ENCODE measurements around the gene KRTAP10-7. TPM values are rescaled to one million over a fixed set of nuclear protein-coding genes. Genes with fewer than 3 reads are reported as not detected.

The KRTAP10-7 gene
- total and polyA plus RNA-seq, 2 of the 13 experiments (the other 11 are each of a cell fraction or from before 2014, with no cell fraction given), result not detected

DNA sequence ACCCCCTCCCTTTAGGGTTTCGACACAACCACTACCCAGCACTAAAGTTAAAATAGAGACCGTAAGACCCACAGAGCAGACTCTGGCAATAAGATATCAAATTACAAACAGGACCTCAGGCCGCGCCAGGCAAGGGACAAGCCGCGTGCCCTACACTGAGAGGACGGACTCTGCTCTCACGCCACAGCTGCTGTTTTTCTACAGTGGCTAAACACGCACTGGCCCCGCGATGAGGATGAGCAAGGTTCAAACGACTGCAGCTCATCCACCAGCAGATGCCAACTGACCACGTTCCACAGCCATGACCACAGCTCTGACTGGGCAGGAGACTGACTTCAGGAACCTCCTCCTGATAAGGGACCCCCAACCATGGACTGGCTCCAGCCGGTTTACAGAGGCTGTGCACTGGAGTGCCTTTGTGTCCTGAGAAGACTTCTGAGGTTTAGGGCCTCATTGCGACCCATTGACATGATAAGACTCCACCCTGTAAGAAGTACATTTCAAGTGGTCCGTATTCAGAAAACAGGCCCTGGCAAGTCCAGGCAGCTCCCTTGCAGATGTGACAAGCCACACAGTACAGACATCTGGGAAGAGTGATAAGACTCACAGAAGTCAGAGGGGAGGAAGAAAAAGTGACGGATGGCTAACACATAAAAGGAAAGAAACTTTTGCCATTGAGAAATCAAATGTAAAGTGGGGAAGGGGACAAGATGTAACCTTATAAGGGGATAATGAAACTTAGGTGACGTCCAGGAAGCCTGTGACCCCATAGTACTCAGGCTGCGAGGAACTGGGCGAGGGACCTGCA lies 6.6 kb upstream of the KRTAP10-7 start (continued):
- peak; percentile 98 for TF ChIP-seq HNF4A (CRISPR knock-in tag; IDR thresholded peaks at IDR 0.05)
- no peak for TF ChIP-seq MTA3 (CRISPR knock-in tag; IDR thresholded peaks at IDR 0.05)
- peak; percentile 92 for TF ChIP-seq ZNF878 (CRISPR knock-in tag; IDR thresholded peaks at IDR 0.05)
- TF ChIP-seq SNAI1 (CRISPR knock-in tag; IDR thresholded peaks at IDR 0.05; ENCODE audit: borderline replicate concordance), result no peak
- TF ChIP-seq, protein P1, sequence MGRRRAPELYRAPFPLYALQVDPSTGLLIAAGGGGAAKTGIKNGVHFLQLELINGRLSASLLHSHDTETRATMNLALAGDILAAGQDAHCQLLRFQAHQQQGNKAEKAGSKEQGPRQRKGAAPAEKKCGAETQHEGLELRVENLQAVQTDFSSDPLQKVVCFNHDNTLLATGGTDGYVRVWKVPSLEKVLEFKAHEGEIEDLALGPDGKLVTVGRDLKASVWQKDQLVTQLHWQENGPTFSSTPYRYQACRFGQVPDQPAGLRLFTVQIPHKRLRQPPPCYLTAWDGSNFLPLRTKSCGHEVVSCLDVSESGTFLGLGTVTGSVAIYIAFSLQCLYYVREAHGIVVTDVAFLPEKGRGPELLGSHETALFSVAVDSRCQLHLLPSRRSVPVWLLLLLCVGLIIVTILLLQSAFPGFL (CRISPR knock-in tag; IDR thresholded peaks at IDR 0.05), result no peak
- no peak for TF ChIP-seq ZEB1 (IDR thresholded peaks at IDR 0.05; ENCODE audit: insufficient replicate concordance, low read depth)
- no peak for TF ChIP-seq HHEX (CRISPR knock-in tag; IDR thresholded peaks at IDR 0.05)
- TF ChIP-seq ZBTB20 (CRISPR knock-in tag; IDR thresholded peaks at IDR 0.05; ENCODE audit: borderline replicate concordance, low read depth), result peak; percentile 60; the same call in 1 of the 2 replicates
- TF ChIP-seq TAF1 (CRISPR knock-in tag; IDR thresholded peaks at IDR 0.05), result no peak
- no peak for TF ChIP-seq ZNF101 (CRISPR knock-in tag; IDR thresholded peaks at IDR 0.05; ENCODE audit: borderline replicate concordance, low read depth)
- TF ChIP-seq FOXC1 (CRISPR knock-in tag; IDR thresholded peaks at IDR 0.05; ENCODE audit: borderline replicate concordance), result peak; percentile 67; the same call in 1 of the 2 replicates
- TF ChIP-seq U2AF2 (IDR thresholded peaks at IDR 0.05; ENCODE audit: low read depth, low read length), result no peak
- TF ChIP-seq, protein P2, sequence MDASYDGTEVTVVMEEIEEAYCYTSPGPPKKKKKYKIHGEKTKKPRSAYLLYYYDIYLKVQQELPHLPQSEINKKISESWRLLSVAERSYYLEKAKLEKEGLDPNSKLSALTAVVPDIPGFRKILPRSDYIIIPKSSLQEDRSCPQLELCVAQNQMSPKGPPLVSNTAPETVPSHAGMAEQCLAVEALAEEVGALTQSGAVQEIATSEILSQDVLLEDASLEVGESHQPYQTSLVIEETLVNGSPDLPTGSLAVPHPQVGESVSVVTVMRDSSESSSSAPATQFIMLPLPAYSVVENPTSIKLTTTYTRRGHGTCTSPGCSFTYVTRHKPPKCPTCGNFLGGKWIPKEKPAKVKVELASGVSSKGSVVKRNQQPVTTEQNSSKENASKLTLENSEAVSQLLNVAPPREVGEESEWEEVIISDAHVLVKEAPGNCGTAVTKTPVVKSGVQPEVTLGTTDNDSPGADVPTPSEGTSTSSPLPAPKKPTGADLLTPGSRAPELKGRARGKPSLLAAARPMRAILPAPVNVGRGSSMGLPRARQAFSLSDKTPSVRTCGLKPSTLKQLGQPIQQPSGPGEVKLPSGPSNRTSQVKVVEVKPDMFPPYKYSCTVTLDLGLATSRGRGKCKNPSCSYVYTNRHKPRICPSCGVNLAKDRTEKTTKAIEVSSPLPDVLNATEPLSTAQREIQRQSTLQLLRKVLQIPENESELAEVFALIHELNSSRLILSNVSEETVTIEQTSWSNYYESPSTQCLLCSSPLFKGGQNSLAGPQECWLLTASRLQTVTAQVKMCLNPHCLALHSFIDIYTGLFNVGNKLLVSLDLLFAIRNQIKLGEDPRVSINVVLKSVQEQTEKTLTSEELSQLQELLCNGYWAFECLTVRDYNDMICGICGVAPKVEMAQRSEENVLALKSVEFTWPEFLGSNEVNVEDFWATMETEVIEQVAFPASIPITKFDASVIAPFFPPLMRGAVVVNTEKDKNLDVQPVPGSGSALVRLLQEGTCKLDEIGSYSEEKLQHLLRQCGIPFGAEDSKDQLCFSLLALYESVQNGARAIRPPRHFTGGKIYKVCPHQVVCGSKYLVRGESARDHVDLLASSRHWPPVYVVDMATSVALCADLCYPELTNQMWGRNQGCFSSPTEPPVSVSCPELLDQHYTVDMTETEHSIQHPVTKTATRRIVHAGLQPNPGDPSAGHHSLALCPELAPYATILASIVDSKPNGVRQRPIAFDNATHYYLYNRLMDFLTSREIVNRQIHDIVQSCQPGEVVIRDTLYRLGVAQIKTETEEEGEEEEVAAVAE (CRISPR knock-in tag; IDR thresholded peaks at IDR 0.05; ENCODE audit: borderline replicate concordance), result no peak
- TF ChIP-seq BORCS8-MEF2B (CRISPR knock-in tag; IDR thresholded peaks at IDR 0.05), result 0 out of 2 replicates have a peak, but pooled peaks have one; percentile 42
- no peak for TF ChIP-seq SRSF4 (IDR thresholded peaks at IDR 0.05; ENCODE audit: low read depth, low read length, poor library complexity, severe bottlenecking)
- peak in 1 of 2 experiments; percentile 76; a peak in 1 of 4 replicates for TF ChIP-seq KLF16 (CRISPR knock-in tag; IDR thresholded peaks at IDR 0.05)
- TF ChIP-seq, protein P3, sequence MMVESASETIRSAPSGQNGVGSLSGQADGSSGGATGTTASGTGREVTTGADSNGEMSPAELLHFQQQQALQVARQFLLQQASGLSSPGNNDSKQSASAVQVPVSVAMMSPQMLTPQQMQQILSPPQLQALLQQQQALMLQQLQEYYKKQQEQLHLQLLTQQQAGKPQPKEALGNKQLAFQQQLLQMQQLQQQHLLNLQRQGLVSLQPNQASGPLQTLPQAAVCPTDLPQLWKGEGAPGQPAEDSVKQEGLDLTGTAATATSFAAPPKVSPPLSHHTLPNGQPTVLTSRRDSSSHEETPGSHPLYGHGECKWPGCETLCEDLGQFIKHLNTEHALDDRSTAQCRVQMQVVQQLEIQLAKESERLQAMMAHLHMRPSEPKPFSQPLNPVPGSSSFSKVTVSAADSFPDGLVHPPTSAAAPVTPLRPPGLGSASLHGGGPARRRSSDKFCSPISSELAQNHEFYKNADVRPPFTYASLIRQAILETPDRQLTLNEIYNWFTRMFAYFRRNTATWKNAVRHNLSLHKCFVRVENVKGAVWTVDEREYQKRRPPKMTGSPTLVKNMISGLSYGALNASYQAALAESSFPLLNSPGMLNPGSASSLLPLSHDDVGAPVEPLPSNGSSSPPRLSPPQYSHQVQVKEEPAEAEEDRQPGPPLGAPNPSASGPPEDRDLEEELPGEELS (CRISPR knock-in tag; IDR thresholded peaks at IDR 0.05), result peak; percentile 77
- TF ChIP-seq ZNF598 (CRISPR knock-in tag; IDR thresholded peaks at IDR 0.05; ENCODE audit: borderline replicate concordance), result peak; percentile 52
- peak; percentile 93 for TF ChIP-seq RNF2 (conservative IDR thresholded peaks at IDR 0.05; ENCODE audit: low read depth)
- no peak for TF ChIP-seq KLF13 (CRISPR knock-in tag; IDR thresholded peaks at IDR 0.05)
- TF ChIP-seq HES4 (CRISPR knock-in tag; IDR thresholded peaks at IDR 0.05; ENCODE audit: borderline replicate concordance), result peak; percentile 66
- TF ChIP-seq POLR2A (IDR thresholded peaks at IDR 0.05; ENCODE audit: insufficient read depth in 1 of 2, low read depth in 2 of 2, low read length in 2 of 2), result peak in 1 of 2 experiments; percentile 40; a peak in 1 of 4 replicates
- TF ChIP-seq ZNF652 (CRISPR knock-in tag; IDR thresholded peaks at IDR 0.05; ENCODE audit: borderline replicate concordance, low read depth), result peak; percentile 25; the same call in 1 of the 2 replicates

Measured in HepG2 (cell line).